Body of pancreas (tissue), 4 donors: ENCODE results near the gene TMUB1. TPM values are rescaled to one million over a fixed set of nuclear protein-coding genes. Genes with fewer than 3 reads are reported as not detected.

Experiments used
- ATAC-seq: fragments of 150-250 bp; one replicate; pipeline ENCODE4 v1.9.1; 2016
- DNase-seq, 4 donors: peaks; one replicate each; pipeline ENCODE4 v3.0.0-alpha.2; 2019
- H3K27ac ChIP-seq, 4 donors: fragments of 200-600 bp; sonication (generic); 1 replicate in 3 of 4; 2 replicates in 1 of 4; pipeline versions ENCODE4 v1.5.1 to v1.6.1; 2016 to 2019; ENCODE audit warnings: mild to moderate bottlenecking in 1 of 4, mixed read lengths in 1 of 4, moderate library complexity in 1 of 4
- H3K27me3 ChIP-seq, 2 donors: fragments of 200-600 bp; sonication (generic); one replicate each; pipeline ENCODE4 v1.6.0; 2016; ENCODE audit warnings: mild to moderate bottlenecking in 1 of 2
- H3K36me3 ChIP-seq, 2 donors: fragments of 200-600 bp; sonication (generic); replicated peaks in 1 of 2; 2 replicates each; pipeline ENCODE4 v1.5.1; 2016; ENCODE audit warnings: low read depth in 2 of 2; ENCODE audit not compliant: insufficient read depth in 1 of 2
- H3K4me1 ChIP-seq: fragments of 200-600 bp; sonication (generic); one replicate; pipeline ENCODE4 v1.6.0; 2016
- H3K4me3 ChIP-seq, 2 donors: fragments of 200-600 bp; sonication (generic); 1 replicate in 1 of 2; 2 replicates in 1 of 2; pipeline ENCODE4 v1.5.1; 2016 to 2019
- H3K9me3 ChIP-seq, 3 donors: fragments of 200-600 bp; sonication (generic); 1 replicate in 2 of 3; 2 replicates in 1 of 3; pipeline ENCODE4 v1.5.1; 2016
- CTCF ChIP-seq, 7 experiments: fragments of 450-650 bp in 4 of 7; fragments of 200-600 bp in 3 of 7; sonication (generic) in 3 of 7; IDR thresholded peaks; one replicate each; pipeline ENCODE4 v1.5.1; 2016 to 2019; ENCODE audit warnings: antibody characterized with exemption in 7 of 7
- POLR2A ChIP-seq, 3 donors: fragments of 450-650 bp; IDR thresholded peaks; one replicate each; pipeline ENCODE4 v1.6.1; 2016; ENCODE audit warnings: antibody characterized with exemption in 3 of 3, mild to moderate bottlenecking in 2 of 3
- WGBS, 2 donors: methylation state at CpG; one replicate each; pipeline ENCODE4 v1.1.5; 2017; 5-methylcytosine and 5-hydroxymethylcytosine counted together
- intact Hi-C: fragments of 100-400 bp; cut with DNase I; formaldehyde crosslinking; loops from one replicate; pipeline ENCODE4 v1.15.1; 2023
- total RNA-seq, 2 donors: library from RNA; depleted of rRNA; stranded (reverse); fragments of >200 nt; gene quantifications; one replicate each; pipeline ENCODE4 v1.1.0, GENCODE V29; 2016

TMUB1 gene
- total RNA-seq, 2 donors from 2014 or later, result 34.9 to 54.2 TPM

- Histone ChIP-seq H3K4me1 (peaks cover 60% of the 10 kb centered on the region), H3K36me3 (peaks cover 6 to 10% of the 10 kb centered on the region in 2 donors), H3K9me3 (no peaks in the 10 kb centered on the region), H3K27ac (peak overlapping the region; percentile 87 to 97 (median 94)), H3K27me3 (no peaks in the 10 kb centered on the region), H3K4me3 (peak overlapping the region; percentile 13 to 23)
- peak; percentile 23 to 69 (median 56) for TF ChIP-seq POLR2A (IDR thresholded peaks at IDR 0.05)
- peak in 4 of 7 experiments; percentile 30 to 40 (median 37) for TF ChIP-seq CTCF (IDR thresholded peaks at IDR 0.05)
- 6 to 18% methylated on average over 13 to 40 of the region's 43 CpGs for WGBS, 2 donors
- DNase-seq (peak; percentile 96), ATAC-seq (peak; percentile 61)
- intact Hi-C loops, result no loop called here
These were observed 20.7 kb downstream of the TMUB1 start for GRCh38 chr7:151062399-151063211.

- 8 to 21% methylated on average over 7 to 11 of the region's 11 CpGs for WGBS, 2 donors
- peaks cover 6 to 7% of the 10 kb centered on the region in 2 donors for H3K36me3 ChIP-seq
- peaks cover 65% of the 10 kb centered on the region for H3K4me1 ChIP-seq
- no peak overlapping the region for H3K4me3 ChIP-seq
- peak overlapping the region; percentile 87 to 97 (median 94) for H3K27ac ChIP-seq
- intact Hi-C loops, result no loop called here
- TF ChIP-seq POLR2A (IDR thresholded peaks at IDR 0.05) (no peak), CTCF (IDR thresholded peaks at IDR 0.05) (no peak)
- DNase-seq, result no peak
- no peak for ATAC-seq
- H3K9me3 ChIP-seq, result no peaks in the 10 kb centered on the region
- H3K27me3 ChIP-seq, result no peaks in the 10 kb centered on the region
These were observed 21.2 kb downstream of the TMUB1 start for GRCh38 chr7:151062111-151062398.

GRCh38 chr7:151061213-151062110, 21.8 kb downstream of the TMUB1 start:
- DNase-seq, result no peak
- peak overlapping the region; percentile 87 to 97 (median 94) for H3K27ac ChIP-seq
- no peak for ATAC-seq
- WGBS, 2 donors, result 45 to 51% methylated on average over 26 to 33 of the region's 33 CpGs
- H3K4me1 ChIP-seq, result peaks cover 70% of the 10 kb centered on the region
- H3K9me3 ChIP-seq, result no peaks in the 10 kb centered on the region
- no peak overlapping the region for H3K4me3 ChIP-seq
- peaks cover 2 to 6% of the 10 kb centered on the region in 2 donors for H3K36me3 ChIP-seq
- H3K27me3 ChIP-seq, result no peaks in the 10 kb centered on the region
- intact Hi-C loops, result no loop called here
- TF ChIP-seq CTCF (IDR thresholded peaks at IDR 0.05), result no peak
- no peak for TF ChIP-seq POLR2A (IDR thresholded peaks at IDR 0.05)

GRCh38 chr7:151060416-151061212, 22.7 kb downstream of the TMUB1 start:
- peaks cover 71% of the 10 kb centered on the region for H3K4me1 ChIP-seq
- peak overlapping the region; percentile 48 to 73 for H3K4me3 ChIP-seq
- H3K9me3 ChIP-seq, result no peaks in the 10 kb centered on the region
- intact Hi-C loops, result no loop called here
- 4 to 6% methylated on average over 5 to 21 of the region's 21 CpGs for WGBS, 2 donors
- peaks cover 2 to 6% of the 10 kb centered on the region in 2 donors for H3K36me3 ChIP-seq
- H3K27ac ChIP-seq, result peak overlapping the region; percentile 92 to 98 (median 96)
- ATAC-seq, result no peak
- TF ChIP-seq CTCF (IDR thresholded peaks at IDR 0.05) (no peak), POLR2A (IDR thresholded peaks at IDR 0.05) (no peak)
- no peaks in the 10 kb centered on the region for H3K27me3 ChIP-seq
- peak; percentile 53 to 67 (median 66) for DNase-seq
